ENCODE results near the gene DCAF8L2. TPM values are rescaled to one million over a fixed set of nuclear protein-coding genes. Genes with fewer than 3 reads are reported as not detected.
"Not testable (repeated sequence)": the region's sequence is repeated elsewhere in the genome, so short reads cannot be mapped to it uniquely, and the experiment has no call there.

The DCAF8L2 gene
- total RNA-seq, 1 donor from 2014 or later: not detected

DNA sequence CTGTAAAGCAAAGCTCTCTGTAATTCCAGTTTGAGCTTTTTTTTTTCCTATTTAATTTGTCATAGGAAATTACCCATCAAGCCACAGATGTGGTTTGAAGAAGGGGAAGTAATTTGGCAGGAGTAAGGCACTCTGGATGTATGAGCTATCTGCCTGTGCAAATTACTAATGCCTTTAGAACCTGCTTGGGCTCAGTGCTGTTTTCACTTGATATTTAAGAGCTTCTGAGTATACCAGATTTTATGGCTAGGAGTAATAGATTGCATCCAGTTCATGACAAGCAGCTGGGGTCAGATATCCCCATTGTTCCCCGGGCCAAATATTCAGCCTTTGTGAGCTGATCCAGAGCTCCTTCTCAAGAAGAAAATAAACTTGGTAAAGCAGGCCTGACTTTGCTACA, 89.1 kb downstream of the DCAF8L2 start:
- intact Hi-C loops (cut with micrococcal nuclease): no loop called here

DNA sequence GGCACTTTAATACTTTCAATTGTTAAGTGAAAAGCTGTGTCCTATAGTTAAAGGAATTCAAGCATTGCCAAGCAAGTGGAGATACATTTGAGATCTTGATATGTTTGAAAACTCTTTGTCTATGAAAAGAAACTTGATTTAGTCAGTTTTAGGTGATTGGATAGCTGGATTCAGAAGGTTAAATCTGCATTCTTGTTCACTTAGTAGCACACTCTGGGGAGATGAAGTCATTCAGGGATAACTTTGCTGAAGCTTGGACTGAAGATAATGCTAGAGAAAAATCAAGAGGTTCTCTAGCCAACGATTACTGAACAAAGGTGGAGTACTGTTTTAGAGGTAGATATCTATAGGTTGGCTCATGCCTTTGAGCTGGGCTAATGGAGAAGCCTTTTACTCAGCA, 90.6 kb downstream of the DCAF8L2 start:
- intact Hi-C loops (cut with micrococcal nuclease): no loop called here

DNA sequence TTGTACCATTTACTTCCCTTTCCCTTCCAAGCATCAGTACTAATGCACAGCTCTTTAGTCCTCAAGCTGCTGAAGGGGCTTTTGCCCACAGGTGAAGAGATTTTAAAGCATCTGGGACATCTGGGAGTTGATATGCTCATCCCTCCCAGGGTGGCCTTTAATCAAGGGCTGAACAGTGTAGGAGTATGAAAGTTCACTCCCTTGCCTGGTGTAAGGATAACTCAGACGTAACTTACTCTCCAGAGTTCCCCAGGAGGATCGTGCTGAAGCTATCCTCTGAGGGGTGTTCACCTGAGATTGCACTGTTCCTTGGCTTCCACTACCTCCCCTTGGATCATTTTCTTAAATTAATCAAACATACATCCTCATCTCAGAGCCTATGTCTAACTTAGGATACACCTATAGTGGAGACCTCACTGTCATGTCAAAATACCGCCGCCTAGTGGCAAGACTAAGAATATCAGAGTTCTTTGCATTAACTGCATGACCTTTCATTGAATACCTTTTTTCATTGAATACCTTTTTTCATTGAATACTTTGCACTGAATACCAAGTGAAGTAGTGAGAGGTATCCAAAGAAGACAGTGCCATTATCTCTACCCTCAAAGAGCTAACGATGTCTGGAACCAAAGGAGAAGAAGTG, 93.5 kb downstream of the DCAF8L2 start:
- intact Hi-C loops (cut with micrococcal nuclease): not testable (repeated sequence)

DNA sequence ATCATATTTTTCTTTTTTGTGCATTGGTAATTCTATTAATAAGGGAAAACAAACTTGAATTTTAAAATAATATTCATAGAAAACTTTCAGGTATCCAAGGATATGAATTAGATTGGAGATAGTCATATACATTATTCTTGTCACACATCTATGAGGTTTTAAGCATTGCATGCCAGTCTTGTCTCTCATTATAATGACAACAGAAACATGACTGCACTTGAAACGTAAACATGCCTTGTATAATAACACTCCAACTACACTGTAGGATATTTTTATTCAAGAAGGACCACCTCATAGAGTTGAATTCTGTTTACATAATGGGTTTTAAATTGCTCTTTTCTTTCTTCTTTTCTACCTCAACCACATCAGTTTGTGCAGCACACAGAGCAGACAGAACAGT, 104.5 kb downstream of the DCAF8L2 start:
- intact Hi-C loops (cut with micrococcal nuclease): no loop called here

DNA sequence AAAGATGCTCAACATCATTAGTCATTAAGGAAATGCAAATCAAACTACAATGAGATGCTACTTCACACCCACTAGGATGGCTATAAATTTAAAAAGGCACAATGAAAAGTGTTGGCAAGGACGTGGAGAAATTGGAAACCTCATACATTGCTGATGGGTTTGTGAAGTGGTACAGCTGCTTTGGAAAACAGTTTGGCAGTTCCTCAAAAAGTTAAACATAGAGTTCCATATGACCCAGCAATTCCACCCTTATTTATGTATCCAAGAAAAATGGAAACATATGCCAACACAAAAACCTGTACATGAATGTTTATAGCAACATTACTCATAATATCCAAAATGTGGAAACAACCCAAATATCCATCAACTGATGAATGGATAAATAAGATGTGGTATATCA, 116.4 kb downstream of the DCAF8L2 start:
- intact Hi-C loops (cut with micrococcal nuclease): no loop called here

DNA sequence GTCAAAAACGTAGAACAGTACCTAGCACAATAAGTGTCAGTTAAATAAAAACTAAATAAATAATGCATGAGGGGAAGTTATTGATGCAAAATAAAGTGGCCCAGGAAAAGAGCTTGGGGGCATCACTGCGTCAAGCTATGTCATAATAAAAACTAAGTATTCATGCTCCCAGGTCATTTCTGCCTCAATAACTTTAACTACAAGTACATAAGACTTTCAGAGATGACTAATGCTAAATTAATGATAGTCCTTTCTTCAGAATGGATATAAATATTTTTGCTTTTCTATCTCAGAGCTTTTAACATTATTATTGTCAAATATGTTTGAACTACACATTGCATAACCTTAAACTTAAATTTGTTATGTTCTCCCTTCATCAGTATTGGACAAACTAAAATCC, 125.5 kb downstream of the DCAF8L2 start:
- intact Hi-C loops (cut with micrococcal nuclease): no loop called here

DNA sequence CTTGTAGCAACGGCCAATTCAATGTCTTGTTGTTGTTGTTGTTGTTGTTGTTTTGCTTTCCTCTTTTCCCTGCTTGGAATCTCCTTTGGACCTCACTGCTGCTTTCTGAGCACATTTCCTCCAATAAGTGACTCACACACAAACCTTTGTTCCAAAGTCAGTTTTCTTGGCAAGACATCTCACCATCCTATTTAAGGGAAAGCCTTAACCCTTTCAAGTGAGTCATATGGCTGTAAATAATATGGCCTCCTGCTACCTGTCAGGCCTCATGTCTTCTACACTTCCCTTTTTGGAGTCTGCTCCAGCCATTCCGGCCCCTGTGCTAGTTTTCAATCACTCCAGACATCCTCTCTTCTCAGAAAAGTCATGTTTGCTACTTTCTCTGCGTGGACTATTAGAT, 138.1 kb downstream of the DCAF8L2 start:
- intact Hi-C loops (cut with micrococcal nuclease): no loop called here

DNA sequence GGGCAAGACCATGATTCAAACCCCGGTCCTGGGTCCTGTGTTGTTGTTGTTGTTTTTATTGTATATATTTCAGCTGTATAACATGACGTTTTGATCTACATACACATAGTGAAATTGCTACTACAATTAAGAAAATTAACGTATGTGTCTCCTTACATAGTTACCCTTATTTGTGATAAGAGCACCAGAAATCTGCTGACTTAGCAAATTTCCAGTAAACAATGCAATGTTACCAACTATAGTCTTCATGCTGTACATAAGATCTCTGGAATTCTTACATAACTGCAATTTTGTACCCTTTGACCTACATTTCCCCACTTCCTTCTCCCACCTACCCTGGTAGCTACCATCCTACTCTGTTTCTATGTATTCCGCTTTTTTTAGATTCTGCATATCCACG, 141.8 kb downstream of the DCAF8L2 start:
- intact Hi-C loops (cut with micrococcal nuclease): no loop called here

DNA sequence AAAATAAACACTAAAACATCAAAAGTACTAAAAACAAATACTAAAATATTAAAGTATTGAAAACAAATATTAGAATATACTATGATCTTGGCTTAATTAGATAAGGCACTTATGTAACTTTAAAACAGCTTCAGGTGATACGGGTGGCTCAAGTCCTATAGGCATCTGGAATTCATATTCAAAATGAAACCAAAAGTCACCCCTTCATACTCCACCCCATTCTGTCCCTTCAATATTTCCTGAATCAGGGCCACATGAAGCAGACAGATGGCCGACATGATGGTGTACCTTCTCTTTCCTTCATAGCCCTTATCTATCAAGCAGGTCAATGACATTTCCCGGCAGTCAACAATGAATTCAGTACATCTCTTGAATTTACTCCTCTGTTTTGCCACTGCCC, 145.8 kb downstream of the DCAF8L2 start:
- intact Hi-C loops (cut with micrococcal nuclease): no loop called here

DNA sequence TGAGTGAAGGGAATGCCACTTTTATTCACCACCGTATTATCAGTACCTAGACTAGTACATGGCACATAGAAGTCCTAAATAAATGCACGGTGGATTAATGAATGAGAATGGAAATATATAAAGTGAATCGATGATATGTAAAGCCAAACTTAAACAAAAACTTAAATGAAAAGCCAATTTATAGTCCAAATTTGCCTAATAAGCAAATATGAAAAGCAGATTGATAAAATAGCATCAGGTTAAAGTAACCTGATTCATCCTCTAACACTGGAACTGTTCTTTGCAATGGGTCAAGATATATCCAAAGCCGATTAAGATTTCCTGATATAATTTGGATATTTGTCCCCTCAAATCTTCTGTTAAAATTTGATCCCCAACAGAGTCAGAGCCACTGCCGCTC, 150.8 kb downstream of the DCAF8L2 start:
- intact Hi-C loops (cut with micrococcal nuclease): no loop called here

DNA sequence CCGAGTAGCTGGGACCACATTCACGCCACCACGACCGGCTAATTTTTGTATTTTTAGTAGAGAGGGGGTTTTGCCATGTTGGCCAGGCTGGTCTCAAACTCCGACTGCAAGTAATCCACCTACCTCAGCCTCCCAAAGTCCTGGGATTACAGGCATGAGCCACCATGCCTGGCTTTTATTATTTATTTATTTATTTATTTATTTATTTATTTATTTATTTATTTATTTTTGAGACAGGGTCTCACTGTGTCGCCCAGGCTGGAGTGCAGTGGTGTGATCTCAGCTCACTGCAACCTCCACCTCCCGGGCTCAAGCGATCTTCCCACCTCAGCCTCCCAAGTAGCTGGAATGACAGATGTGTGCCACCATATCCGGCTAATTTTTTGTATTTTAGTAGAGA, 153.4 kb downstream of the DCAF8L2 start:
- intact Hi-C loops (cut with micrococcal nuclease): not testable (repeated sequence)

DNA sequence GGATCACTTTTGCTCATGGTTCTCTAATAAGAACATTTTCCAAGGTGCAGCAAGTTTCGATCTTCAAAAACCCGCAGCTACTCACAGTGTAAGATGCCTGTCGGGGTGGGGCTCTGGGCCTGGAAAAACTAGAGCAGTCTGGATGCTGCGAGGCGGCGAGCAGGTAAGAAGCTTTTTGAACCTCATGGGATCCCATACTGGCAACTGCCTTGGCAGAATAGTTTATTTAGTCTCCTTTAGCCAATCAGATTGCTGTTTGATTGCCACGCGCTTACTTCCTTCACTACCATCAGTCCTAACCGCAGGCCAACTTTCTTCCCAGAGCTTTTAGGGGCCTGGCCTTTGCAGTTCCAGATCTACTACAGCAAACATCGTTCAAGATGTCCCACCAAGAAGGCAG, 156.4 kb downstream of the DCAF8L2 start:
- intact Hi-C loops (cut with micrococcal nuclease): no loop called here

DNA sequence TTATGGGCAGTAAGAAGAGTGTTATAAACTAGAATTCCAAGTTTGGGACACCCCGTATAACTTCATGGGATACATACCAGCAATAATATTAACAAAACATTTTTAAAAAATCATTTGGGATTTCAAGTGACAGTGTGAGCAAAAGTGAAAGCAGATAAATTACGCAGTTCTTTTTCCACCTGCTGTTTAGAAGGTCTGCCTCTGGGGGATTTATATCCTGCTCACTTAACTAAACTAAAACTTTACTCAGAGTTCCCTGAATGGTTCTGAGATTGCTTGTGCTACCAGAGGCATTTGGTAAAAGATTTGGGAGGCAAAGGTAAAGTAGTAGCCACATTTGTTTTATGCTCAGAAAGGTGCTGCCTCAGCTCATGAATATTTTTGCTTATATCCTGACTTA, 160.2 kb downstream of the DCAF8L2 start:
- intact Hi-C loops (cut with micrococcal nuclease): not testable (repeated sequence)

DNA sequence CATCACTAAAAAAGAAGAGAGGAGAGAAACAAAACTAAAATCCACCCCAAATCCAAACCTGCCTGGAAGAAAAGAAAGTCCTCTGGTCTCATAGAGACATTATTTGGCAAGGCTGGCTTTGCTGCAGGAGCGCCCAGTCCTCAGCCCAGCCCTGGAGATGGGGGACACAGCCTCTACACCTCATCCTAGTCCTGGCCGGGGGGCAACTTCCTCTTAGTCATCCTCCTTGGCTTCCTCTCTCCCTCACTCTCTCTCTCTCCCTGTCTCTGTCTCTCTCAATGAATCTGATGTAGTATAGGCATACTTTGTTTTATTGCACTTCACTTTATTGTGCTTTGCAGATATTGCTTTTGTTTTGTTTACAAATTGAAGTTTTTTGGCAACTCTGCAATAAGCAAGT, 161.8 kb downstream of the DCAF8L2 start:
- intact Hi-C loops (cut with micrococcal nuclease): no loop called here

DNA sequence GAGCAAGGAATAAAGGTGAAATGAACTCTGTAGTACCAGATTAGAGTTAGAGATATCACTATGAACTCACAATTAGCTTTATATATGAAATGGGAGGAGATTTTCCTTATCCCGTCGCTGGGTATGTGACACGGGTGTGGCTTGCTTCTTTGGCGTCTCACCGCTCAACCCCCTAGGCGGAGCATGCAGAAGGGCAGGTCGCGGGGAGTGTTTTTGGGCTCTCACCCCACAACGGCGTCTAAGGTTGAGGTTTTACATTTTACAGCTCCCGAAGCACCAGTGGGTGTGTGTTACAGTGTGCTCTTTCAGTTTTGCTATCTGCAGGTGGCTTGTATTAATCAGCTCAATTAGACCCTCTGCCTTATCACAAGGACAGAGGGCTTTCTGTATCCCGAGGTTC, 175.6 kb downstream of the DCAF8L2 start:
- intact Hi-C loops (cut with micrococcal nuclease): no loop called here

DNA sequence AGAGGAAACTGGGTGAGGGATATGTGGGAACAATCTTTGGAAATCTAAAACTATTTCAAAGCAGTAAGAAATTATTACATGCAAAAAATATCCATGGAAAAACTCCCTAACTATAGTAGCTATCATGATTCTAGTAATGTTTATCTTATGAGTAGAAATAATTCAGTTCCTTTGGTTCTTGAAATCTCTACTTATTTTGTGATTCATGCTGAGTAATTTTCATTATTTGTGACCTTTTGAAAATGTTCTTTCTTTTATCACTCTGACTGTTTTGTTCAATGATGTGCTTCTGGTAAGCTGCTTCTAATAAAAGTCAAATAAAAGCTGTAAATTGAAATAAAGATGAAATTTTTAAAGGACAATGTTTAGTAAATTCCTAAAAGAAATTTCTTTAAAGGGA, 177.2 kb downstream of the DCAF8L2 start:
- intact Hi-C loops (cut with micrococcal nuclease): no loop called here

DNA sequence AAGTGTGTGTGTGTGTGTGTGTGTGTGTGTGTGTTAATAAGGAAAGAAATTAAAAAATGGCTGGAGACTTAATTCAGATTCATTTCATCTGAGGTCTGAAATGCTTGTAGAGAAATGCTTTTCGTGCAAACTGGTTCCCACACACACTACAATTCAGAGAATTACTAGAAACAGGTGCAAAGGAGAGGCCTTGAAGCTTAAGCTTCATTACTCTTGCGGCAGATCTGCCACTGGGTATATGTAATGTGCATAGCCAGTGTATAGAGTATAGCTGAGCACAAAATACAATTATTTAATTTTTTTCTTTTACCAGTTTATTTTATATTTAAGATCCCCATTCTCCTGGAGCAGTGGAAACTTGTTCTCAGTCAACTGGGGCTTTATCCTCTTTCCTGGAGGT, 185.8 kb downstream of the DCAF8L2 start:
- intact Hi-C loops (cut with micrococcal nuclease): no loop called here

DNA sequence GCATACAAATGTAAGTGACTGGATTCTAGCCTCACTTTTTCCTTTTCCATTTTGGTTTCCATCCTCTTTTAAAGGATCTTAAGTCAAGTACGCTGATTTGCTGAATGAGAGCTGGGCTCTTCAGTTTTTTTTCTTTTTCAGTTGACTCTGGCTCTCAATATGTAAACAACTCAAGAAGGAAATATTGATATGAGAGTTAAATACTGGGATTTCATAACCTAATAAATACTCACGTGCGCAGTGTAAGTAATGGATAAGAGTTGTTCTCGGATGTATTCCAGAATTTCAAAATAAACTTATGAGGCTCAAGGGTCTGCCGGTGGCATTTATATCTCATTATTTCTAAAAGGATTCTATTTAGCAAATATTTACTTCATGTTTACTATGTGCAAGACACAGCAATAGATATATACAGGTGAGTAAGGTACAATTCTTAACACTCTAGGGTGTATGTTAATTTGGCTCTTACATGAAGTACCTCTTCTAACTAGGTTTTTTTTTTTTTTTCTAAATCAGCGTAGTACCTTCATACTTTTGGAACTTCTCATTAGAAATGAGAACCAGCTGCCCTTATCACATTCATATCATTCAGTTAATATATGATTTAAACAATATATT, 206.6 kb downstream of the DCAF8L2 start:
- intact Hi-C loops (cut with micrococcal nuclease): no loop called here

DNA sequence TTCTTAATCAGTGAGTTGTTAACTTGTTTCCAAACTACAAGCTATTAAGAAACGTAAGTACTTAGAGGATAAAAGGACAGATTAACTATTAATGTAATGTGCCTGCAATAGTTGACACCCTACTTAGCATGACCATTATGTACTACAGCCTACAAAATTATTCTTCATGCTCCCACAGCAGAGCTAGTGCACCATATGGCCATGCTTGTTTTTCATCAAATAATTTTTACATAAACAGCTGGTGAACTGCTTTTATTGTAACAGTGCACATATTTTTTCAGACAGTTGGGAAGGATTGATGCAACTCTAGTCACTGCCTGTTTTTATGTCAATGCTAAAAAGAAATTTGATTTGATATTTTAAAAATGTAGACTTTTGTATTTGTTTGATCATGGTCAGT, 207.4 kb downstream of the DCAF8L2 start:
- intact Hi-C loops (cut with micrococcal nuclease): no loop called here

Measured in T-helper 1 cell treated with Interleukin-12 subunit alpha and Interleukin-12 subunit beta and Interleukin-4 antibody, amounts not matched to agents 30 ng/mL and 1 ng/mL, for 36 hours (primary cell).